Large intestine (tissue), 12 donors: Measurements from ENCODE around the gene NME8. TPM values are rescaled to one million over a fixed set of nuclear protein-coding genes. Genes with fewer than 3 reads are reported as not detected.
A peak's percentile ranks its signal among the peaks of the same experiment; 100 is the strongest.
"Not testable (repeated sequence)": the region's sequence is repeated elsewhere in the genome, so short reads cannot be mapped to it uniquely, and the experiment has no call there.

Experiments
- DNase-seq, 2 donors: peaks; one replicate each; pipeline versions ENCODE4 v3.0.0 to v3.0.0-alpha.2; 2013
- H3K27ac ChIP-seq: one replicate; pipeline ENCODE4 v1.5.1; 2013; ENCODE audit warnings: low read length
- H3K27me3 ChIP-seq: 2 replicates; pipeline ENCODE4 v1.6.1; 2013; ENCODE audit warnings: low read length; ENCODE audit not compliant: control insufficient read depth, insufficient read depth
- H3K36me3 ChIP-seq: 2 replicates; pipeline ENCODE4 v1.6.1; 2013; ENCODE audit warnings: low read length; ENCODE audit not compliant: control insufficient read depth, insufficient read depth
- H3K4me1 ChIP-seq: one replicate; pipeline ENCODE4 v1.6.1; 2013; ENCODE audit warnings: low read length; ENCODE audit not compliant: control insufficient read depth, insufficient read depth
- H3K4me3 ChIP-seq: one replicate; pipeline ENCODE4 v1.5.1; 2013; ENCODE audit warnings: low read length
- H3K9me3 ChIP-seq: one replicate; pipeline ENCODE4 v1.6.1; 2013; ENCODE audit warnings: mild to moderate bottlenecking, low read depth, low read length, moderate library complexity; ENCODE audit not compliant: control insufficient read depth
- WGBS: methylation state at CpG from one replicate; pipeline ENCODE4 v1.1.5; 2013; ENCODE audit warnings: low lambda C conversion rate; ENCODE audit not compliant: insufficient coverage; 5-methylcytosine and 5-hydroxymethylcytosine counted together
- long read RNA-seq, 11 donors: transcript quantifications; one replicate each; lab custom pipeline, GENCODE V29; 2026
- polyA plus RNA-seq: library from polyadenylated mRNA; unstranded; fragments of 120-200 nt; gene quantifications from one replicate; pipeline ENCODE4 v1.2.1, GENCODE V29; 2013

The NME8 gene, protein sequence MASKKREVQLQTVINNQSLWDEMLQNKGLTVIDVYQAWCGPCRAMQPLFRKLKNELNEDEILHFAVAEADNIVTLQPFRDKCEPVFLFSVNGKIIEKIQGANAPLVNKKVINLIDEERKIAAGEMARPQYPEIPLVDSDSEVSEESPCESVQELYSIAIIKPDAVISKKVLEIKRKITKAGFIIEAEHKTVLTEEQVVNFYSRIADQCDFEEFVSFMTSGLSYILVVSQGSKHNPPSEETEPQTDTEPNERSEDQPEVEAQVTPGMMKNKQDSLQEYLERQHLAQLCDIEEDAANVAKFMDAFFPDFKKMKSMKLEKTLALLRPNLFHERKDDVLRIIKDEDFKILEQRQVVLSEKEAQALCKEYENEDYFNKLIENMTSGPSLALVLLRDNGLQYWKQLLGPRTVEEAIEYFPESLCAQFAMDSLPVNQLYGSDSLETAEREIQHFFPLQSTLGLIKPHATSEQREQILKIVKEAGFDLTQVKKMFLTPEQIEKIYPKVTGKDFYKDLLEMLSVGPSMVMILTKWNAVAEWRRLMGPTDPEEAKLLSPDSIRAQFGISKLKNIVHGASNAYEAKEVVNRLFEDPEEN
- polyA plus RNA-seq, result 0.04 TPM
- long read RNA-seq, donor 1, result 0 reads
- long read RNA-seq, donor 2, result 0 reads
- long read RNA-seq, donor 3, result 0 reads
- long read RNA-seq, donor 4, result 0 reads
- long read RNA-seq, donor 5, result 0 reads
- long read RNA-seq, donor 6, result 0 reads
- long read RNA-seq, donor 7, result 0 reads
- long read RNA-seq, donor 8, result 0 reads
- long read RNA-seq, donor 9, result 0 reads
- long read RNA-seq, donor 10, result 0 reads
- long read RNA-seq, donor 11, result 0 reads

DNA sequence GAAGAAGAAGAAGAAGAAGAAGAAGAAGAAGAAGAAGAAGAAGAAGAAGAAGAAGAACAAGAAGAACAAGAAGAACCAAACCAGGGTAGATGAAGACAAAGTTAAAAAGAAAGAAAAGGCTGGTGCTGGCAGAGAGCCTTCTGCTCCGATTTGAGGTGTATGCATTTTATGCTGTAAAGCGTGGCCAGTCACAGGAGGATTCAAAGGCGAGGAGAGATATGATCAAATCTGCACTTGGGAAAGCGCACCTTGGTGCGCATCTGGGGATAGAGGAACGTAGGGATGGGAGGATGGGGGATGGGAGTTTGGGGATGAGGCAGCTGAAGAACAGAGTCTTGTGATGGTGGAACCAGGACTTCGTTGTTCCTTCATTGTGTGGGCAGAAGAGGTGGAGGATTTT lies at the start of gene NME8:
TSS of gene NME8 (plus strand) at position 301 of the 400 bp plus-strand sequence. CDS start 1,670 bp downstream, outside the sequence.
- WGBS, result 80% methylated on average over 1 of the region's 7 CpGs

GRCh38 chr7:37806152-37806551 lies 42.2 kb upstream of the NME8 start:
- no peaks in the 10 kb centered on the region for H3K4me1 ChIP-seq
- no peaks in the 10 kb centered on the region for H3K36me3 ChIP-seq
- no peak for DNase-seq
- no CpG with 5 or more reads among the region's 2 CpGs for WGBS
- no peak overlapping the region for H3K27ac ChIP-seq
- no peak overlapping the region for H3K4me3 ChIP-seq
- H3K27me3 ChIP-seq, result no peaks in the 10 kb centered on the region
- no peaks in the 10 kb centered on the region for H3K9me3 ChIP-seq

More for the DNA sequence above, at the start of gene NME8:
- no peak for DNase-seq
- H3K27ac ChIP-seq, result no peak within 1 kb of the TSS
- H3K36me3 ChIP-seq, result no peaks in the 10 kb centered on the region
- H3K4me3 ChIP-seq, result no peak within 1 kb of the TSS
- H3K9me3 ChIP-seq, result peaks cover 3% of the 10 kb centered on the region
- H3K27me3 ChIP-seq, result no peaks in the 10 kb centered on the region
- no peaks in the 10 kb centered on the region for H3K4me1 ChIP-seq

DNA sequence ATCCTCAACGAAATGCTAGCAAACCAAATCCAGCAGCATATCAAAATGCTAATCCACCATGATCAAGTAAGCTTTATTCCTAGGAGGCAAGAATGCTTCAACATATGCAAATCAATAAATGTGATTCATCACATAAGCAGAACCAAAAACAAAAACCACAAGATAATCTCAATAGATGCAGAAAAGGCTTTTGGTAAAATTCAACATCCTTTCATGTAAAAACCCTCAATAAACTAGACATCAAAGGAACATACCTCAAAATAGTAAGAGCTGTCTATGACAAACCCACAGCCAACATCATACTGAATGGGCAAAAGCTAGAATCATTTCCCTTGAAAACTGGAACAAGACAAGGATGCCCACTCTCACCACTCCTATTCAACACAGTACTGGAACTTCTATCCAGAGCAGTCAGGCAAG lies 36.2 kb upstream of the NME8 start:
- not testable (repeated sequence) for H3K36me3 ChIP-seq, H3K4me1 ChIP-seq, H3K27me3 ChIP-seq, DNase-seq, H3K27ac ChIP-seq, H3K9me3 ChIP-seq, H3K4me3 ChIP-seq
- WGBS, result no CpG with 5 or more reads among the region's 1 CpG

DNA sequence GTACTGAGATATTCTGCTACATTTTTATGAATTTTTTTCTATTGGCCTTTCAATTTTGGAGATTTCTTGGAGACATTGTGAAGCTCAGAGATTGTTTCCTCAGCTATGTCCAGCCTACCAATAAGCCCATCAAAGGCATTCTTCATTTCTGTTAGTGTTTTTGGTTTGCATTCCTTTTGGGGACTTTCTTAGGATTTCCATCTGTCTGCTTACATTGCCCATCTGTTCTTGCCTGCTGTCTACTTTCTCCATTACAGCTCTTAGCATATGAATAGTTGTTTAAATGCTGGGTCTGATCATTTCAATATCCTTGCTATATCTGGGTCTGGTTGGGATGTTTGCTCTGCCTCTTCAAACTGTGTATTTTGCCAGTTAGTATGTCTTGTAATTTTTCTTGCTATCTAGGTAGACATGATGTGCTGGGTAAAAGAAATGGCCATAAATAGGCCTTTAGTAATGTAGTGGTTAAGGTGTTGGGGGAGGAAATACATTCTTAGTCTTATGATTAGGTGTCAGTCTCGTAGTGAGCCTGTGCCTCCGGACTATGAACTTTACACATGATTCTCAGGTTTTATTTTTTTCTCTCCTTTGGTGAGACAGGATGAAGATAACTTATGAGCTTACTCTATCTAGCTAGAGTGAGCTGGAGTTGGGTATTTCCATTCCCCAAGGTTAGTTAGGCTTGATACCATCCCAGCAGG lies 32.6 kb upstream of the NME8 start:
- Histone ChIP-seq H3K36me3 (no peaks in the 10 kb centered on the region), H3K27ac (no peak overlapping the region), H3K4me3 (no peak overlapping the region), H3K27me3 (no peaks in the 10 kb centered on the region), H3K4me1 (no peaks in the 10 kb centered on the region), H3K9me3 (no peaks in the 10 kb centered on the region)
- DNase-seq, result peak in 1 of 2 donors; percentile 6
- WGBS, result 33% methylated on average over 2 of the region's 2 CpGs

DNA sequence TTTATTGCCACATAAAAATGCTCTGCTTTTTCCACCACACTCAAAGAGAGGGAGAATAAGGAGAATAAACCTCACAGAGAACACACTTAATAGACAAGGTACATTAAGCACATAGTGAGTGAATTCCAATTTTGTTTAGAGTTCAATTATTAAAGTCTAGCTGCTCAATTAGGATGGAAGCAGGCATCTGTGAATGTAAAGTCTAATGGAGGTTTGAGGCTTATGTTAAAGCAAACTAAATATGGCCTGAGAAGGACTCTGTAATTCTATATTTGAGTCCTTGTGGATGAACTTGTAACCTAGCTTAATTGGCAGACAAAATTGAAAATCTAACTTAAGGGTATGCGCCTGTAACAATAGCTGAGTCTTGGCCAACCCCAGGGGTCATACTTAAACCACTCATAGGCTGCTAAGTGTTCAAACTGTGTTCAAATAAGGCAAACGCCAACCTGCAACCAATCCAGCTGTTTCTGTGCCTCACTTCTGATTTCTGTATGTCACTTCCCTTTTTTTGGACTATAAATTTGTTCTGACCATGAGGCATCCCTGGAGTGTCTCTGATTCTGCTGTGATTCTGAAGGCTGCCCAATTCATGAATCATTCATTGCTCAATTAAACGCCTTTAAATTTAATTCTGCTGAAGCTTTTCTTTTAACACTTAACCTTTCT lies 31.3 kb upstream of the NME8 start:
- Histone ChIP-seq H3K4me3 (no peak overlapping the region), H3K27me3 (no peaks in the 10 kb centered on the region), H3K27ac (no peak overlapping the region), H3K4me1 (no peaks in the 10 kb centered on the region), H3K9me3 (no peaks in the 10 kb centered on the region), H3K36me3 (no peaks in the 10 kb centered on the region)
- no CpG with 5 or more reads among the region's 3 CpGs for WGBS
- no peak for DNase-seq

- no peak overlapping the region for H3K4me3 ChIP-seq
- H3K27ac ChIP-seq, result no peak overlapping the region
- H3K9me3 ChIP-seq, result no peaks in the 10 kb centered on the region
- no CpG with 5 or more reads among the region's 2 CpGs for WGBS
- no peaks in the 10 kb centered on the region for H3K27me3 ChIP-seq
- no peaks in the 10 kb centered on the region for H3K36me3 ChIP-seq
- DNase-seq, result no peak
- no peaks in the 10 kb centered on the region for H3K4me1 ChIP-seq
These were observed 30.8 kb upstream of the NME8 start for GRCh38 chr7:37817591-37817960.

DNA sequence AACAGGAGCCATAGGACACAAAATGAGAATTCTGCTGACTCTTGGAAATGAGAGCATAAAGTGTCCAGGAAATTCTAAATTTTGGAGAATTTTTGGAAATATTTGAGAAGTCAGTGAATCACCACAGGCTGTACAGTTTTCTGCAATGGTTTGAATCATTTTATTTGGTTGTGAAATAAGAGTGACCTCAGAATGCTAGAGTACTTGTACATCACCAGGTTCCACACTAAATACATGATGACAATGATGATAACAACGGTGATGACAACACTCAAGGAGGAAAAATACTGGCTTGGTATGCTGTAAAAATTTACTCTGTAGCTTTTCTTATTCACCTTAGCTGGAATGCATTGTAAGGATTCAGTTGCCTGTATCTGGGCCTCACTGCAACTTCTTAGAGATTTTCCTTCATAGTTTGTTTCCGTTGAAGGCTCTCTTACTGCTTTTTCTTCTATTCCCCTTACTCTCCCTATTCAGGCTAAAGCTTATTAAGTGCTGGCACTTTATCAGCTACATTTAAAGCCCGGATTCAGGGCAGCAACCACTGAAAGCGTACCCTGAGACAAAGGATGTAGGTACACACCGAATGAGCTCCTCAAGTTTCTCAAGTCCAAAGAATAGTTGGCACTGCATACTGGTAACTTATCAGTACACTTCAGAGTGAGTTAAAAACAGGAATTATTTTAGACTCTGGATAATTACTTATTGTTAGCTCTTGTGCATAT lies 30.2 kb upstream of the NME8 start:
- no peak overlapping the region for H3K4me3 ChIP-seq
- no peaks in the 10 kb centered on the region for H3K4me1 ChIP-seq
- no peaks in the 10 kb centered on the region for H3K36me3 ChIP-seq
- H3K27ac ChIP-seq, result no peak overlapping the region
- H3K27me3 ChIP-seq, result no peaks in the 10 kb centered on the region
- no peak for DNase-seq
- 100% methylated on average over 3 of the region's 5 CpGs for WGBS
- no peaks in the 10 kb centered on the region for H3K9me3 ChIP-seq

DNA sequence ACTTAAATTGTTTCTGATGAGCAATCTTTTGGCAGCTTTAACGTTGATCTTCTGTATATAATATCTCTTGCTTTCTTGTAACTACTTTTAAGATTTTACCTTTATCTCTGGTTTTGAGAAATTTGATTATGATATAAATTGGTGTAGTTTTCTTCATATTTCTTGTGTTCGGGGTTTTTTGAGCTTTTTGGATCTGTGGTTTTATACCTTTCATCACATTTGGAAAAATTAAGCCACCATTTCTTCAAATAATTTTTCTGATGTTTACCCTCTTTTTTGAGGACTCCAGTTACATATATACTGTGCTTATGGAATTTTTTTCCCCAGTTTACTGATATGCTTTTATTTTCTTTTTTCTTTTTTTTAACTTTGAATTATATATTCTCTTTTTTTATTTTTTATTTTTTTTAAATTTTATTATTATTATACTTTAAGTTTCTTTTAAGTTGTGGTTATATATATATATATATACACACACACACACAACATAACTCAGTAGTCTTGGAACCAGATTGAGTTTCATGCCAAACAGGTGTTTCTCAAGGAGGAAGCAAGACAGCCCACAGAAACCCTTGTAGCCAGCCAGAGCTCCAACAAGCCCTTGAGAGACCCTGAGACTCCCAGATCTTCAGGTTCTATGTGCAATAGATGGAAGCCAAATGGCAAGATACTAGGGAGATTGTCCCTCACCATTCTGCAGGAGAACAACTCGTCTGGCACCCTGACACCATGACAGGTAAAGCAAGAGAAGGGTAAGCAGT lies 27.5 kb upstream of the NME8 start:
- no peaks in the 10 kb centered on the region for H3K27me3 ChIP-seq
- 100% methylated on average over 1 of the region's 3 CpGs for WGBS
- H3K9me3 ChIP-seq, result no peaks in the 10 kb centered on the region
- H3K27ac ChIP-seq, result no peak overlapping the region
- DNase-seq, result no peak
- no peaks in the 10 kb centered on the region for H3K4me1 ChIP-seq
- H3K4me3 ChIP-seq, result no peak overlapping the region
- no peaks in the 10 kb centered on the region for H3K36me3 ChIP-seq

DNA sequence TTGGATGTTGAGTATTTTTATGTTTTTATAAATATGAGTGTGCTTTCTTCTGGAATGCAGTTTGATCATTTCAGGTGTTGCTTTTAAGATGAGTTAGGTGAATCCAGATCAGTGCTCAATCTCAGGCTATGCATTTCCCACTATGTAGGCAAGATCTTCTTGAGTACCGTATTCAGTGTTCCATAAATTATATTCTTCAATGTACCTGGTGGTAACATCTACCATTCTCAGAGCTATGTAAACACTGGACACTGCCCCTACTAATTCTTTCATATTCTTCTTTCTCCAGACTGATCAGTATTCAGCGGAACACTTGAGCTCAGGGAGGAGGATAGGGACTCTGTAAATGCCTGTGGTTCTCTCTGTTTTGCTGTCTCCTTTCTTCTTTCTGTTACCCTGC lies 25.5 kb upstream of the NME8 start:
- Histone ChIP-seq H3K4me1 (no peaks in the 10 kb centered on the region), H3K4me3 (no peak overlapping the region), H3K9me3 (no peaks in the 10 kb centered on the region), H3K27ac (no peak overlapping the region), H3K27me3 (no peaks in the 10 kb centered on the region), H3K36me3 (no peaks in the 10 kb centered on the region)
- WGBS, result 92% methylated on average over 2 of the region's 2 CpGs
- no peak for DNase-seq
